Right lobe of liver (tissue), 6 donors: ENCODE results near the gene GPR18. TPM values are rescaled to one million over a fixed set of nuclear protein-coding genes. Genes with fewer than 3 reads are reported as not detected.

Source experiments
- ATAC-seq, 4 donors: fragments of 200-7000 bp; cut with Tn5 transposase; one replicate each; pipeline ENCODE4 v1.9.1; 2020; ENCODE audit warnings: mild to moderate bottlenecking in 4 of 4, moderate library complexity in 4 of 4
- DNase-seq, 3 donors: peaks; one replicate each; pipeline ENCODE4 v3.0.0-alpha.2; 2020
- H3K27ac ChIP-seq, 3 donors: fragments of 200-600 bp; one replicate each; pipeline ENCODE4 v1.8.0; 2022
- H3K27me3 ChIP-seq, 2 donors: fragments of 200-600 bp; one replicate each; pipeline ENCODE4 v1.8.0; 2022
- H3K36me3 ChIP-seq, 4 donors: fragments of 200-600 bp; sonication (generic) in 1 of 4; one replicate each; pipeline versions ENCODE4 v1.5.1 to v1.8.0; 2017 to 2022; ENCODE audit warnings: control low read depth in 1 of 4
- H3K4me1 ChIP-seq, 4 donors: fragments of 200-600 bp; sonication (generic) in 1 of 4; one replicate each; pipeline versions ENCODE4 v1.5.1 to v1.8.0; 2017 to 2022; ENCODE audit warnings: control low read depth in 1 of 4
- H3K4me3 ChIP-seq, 3 donors: fragments of 200-600 bp; one replicate each; pipeline ENCODE4 v1.8.0; 2022
- H3K9me3 ChIP-seq, 4 donors: fragments of 200-600 bp; sonication (generic) in 1 of 4; one replicate each; pipeline versions ENCODE4 v1.5.1 to v1.8.0; 2017 to 2022; ENCODE audit warnings: control low read depth in 1 of 4
- POLR2A ChIP-seq: fragments of 450-650 bp; IDR thresholded peaks from one replicate; pipeline ENCODE4 v1.6.1; 2017; ENCODE audit warnings: antibody characterized with exemption, mild to moderate bottlenecking
- WGBS: methylation state at CpG from one replicate; pipeline ENCODE4 v1.1.6; 2018; ENCODE audit warnings: low coverage, low lambda C conversion rate; ENCODE audit not compliant: insufficient coverage; ENCODE audit errors: missing lambda C conversion rate; 5-methylcytosine and 5-hydroxymethylcytosine counted together
- intact Hi-C, 2 donors: fragments of 100-400 bp; cut with DNase I; formaldehyde crosslinking; loops; one replicate each; pipeline versions ENCODE4 v1.11.2 to v1.14.1; 2022
- total RNA-seq, 6 experiments: library from RNA; depleted of rRNA in 2 of 6; stranded (reverse); fragments of >200 nt in 2 of 6; fragmentation: NEBNext Ultra II Directional in 3 of 6; extraction: Animal tissue kit (Norgen Biotek cat#: 25700) in 3 of 6; gene quantifications; one replicate each; pipeline versions ENCODE4 v1.1.0 to v1.2.4, GENCODE V29; 2016 to 2023
- TF ChIP-seq, protein P1 (sequence below), 4 donors: fragments of 200-600 bp in 3 of 4; fragments of 450-650 bp in 1 of 4; IDR thresholded peaks; one replicate each; pipeline versions ENCODE4 v1.5.1 to v1.8.0; 2016 to 2022; ENCODE audit warnings: antibody characterized with exemption in 4 of 4, mild to moderate bottlenecking in 2 of 4
- donor health status: DM: no; HTN: yes; CAD: no.
- donor health status: DM: no; HTN: no; CAD: no.
- donor health status: DM: no; HTN: no; CAD: no.
- donor health status: DM: no; HTN: yes; CAD: no.
- donor health status: DM: no; HTN: yes; CAD: no.

The GPR18 gene
- total RNA-seq, 6 experiments from 2014 or later = 0.13 to 0.17 TPM; not detected in 4

DNA sequence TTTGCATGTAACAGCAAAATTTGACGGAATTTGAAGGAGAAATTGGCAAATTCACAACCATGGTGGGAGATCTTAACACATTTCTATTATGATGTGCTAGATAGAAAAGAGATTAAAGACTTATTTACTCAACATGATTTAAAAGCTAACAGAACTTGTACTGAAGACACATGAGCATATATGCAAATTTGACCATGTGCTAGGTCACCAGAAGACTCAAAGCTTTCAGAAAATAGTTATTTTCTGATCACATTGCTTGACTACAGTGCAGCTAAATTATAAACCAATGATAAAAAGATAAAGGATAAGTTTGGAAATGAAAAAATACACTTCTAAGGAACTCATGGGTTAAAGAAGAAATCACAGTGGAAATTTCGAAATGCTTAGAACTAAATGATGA is 39.9 kb upstream of the GPR18 start:
- TF ChIP-seq, protein P1, sequence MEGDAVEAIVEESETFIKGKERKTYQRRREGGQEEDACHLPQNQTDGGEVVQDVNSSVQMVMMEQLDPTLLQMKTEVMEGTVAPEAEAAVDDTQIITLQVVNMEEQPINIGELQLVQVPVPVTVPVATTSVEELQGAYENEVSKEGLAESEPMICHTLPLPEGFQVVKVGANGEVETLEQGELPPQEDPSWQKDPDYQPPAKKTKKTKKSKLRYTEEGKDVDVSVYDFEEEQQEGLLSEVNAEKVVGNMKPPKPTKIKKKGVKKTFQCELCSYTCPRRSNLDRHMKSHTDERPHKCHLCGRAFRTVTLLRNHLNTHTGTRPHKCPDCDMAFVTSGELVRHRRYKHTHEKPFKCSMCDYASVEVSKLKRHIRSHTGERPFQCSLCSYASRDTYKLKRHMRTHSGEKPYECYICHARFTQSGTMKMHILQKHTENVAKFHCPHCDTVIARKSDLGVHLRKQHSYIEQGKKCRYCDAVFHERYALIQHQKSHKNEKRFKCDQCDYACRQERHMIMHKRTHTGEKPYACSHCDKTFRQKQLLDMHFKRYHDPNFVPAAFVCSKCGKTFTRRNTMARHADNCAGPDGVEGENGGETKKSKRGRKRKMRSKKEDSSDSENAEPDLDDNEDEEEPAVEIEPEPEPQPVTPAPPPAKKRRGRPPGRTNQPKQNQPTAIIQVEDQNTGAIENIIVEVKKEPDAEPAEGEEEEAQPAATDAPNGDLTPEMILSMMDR (IDR thresholded peaks at IDR 0.05) = no peak
- Histone ChIP-seq H3K4me1 (no peaks in the 10 kb centered on the region), H3K9me3 (no peaks in the 10 kb centered on the region), H3K4me3 (no peak overlapping the region), H3K36me3 (no peaks in the 10 kb centered on the region), H3K27me3 (no peaks in the 10 kb centered on the region), H3K27ac (no peak overlapping the region)
- WGBS = 68% methylated on average over 2 of the region's 2 CpGs
- intact Hi-C loops = no loop called here
- DNase-seq (no peak), ATAC-seq (no peak)

DNA sequence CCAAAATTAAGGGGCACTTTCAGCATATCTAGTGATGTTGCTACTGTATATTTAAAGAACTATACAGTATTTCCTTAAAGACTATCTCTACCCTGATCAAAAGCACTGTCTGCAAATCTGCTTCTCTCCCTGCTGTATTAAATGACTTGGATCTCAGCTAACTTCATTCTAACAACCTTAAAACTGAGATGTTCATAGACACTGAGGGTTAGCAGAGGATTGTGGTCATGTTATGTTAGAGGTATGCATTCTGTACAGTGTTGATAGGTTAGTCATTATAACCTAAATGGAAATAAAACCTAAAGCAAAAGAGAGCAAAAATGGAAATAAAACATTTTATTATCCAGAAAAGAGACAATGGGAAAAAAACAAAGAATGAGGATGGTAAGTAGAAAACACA is 39.2 kb upstream of the GPR18 start:
- TF ChIP-seq, protein P1 (IDR thresholded peaks at IDR 0.05) = no peak
- TF ChIP-seq POLR2A = no peak

DNA sequence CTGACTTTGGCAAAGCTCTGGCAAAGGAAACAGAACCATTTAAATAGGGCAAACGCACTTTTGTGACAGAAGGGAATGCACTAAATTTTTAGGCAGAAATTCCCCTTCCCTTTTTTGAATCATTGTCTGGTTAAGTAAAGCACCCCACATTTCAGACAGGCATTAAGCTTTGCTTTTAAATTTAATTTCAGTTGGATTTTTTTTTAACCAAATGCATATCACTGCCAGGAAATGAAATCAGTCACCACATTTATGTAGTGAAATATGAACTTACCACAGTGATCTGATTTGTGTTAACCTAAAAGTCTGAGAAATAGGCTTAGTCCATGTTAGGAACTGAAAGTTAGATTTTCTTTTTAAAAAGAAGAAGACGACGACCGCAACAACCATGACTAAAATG is 38.2 kb upstream of the GPR18 start:
- no peaks in the 10 kb centered on the region for H3K36me3 ChIP-seq
- WGBS = 59% methylated on average over 4 of the region's 4 CpGs
- DNase-seq (no peak), ATAC-seq (no peak)
- H3K9me3 ChIP-seq = no peaks in the 10 kb centered on the region
- intact Hi-C loops = no loop called here
- H3K4me1 ChIP-seq = no peaks in the 10 kb centered on the region
- TF ChIP-seq POLR2A = no peak
- TF ChIP-seq, protein P1 (IDR thresholded peaks at IDR 0.05) = no peak
- H3K27me3 ChIP-seq = no peaks in the 10 kb centered on the region
- no peak overlapping the region for H3K4me3 ChIP-seq
- no peak overlapping the region for H3K27ac ChIP-seq

More for the DNA sequence above, 39.2 kb upstream of the GPR18 start:
- H3K27me3 ChIP-seq = no peaks in the 10 kb centered on the region
- H3K27ac ChIP-seq = no peak overlapping the region
- ATAC-seq (no peak), DNase-seq (no peak)
- no peaks in the 10 kb centered on the region for H3K4me1 ChIP-seq
- H3K36me3 ChIP-seq = no peaks in the 10 kb centered on the region
- intact Hi-C loops = no loop called here
- H3K4me3 ChIP-seq = no peak overlapping the region
- H3K9me3 ChIP-seq = no peaks in the 10 kb centered on the region

DNA sequence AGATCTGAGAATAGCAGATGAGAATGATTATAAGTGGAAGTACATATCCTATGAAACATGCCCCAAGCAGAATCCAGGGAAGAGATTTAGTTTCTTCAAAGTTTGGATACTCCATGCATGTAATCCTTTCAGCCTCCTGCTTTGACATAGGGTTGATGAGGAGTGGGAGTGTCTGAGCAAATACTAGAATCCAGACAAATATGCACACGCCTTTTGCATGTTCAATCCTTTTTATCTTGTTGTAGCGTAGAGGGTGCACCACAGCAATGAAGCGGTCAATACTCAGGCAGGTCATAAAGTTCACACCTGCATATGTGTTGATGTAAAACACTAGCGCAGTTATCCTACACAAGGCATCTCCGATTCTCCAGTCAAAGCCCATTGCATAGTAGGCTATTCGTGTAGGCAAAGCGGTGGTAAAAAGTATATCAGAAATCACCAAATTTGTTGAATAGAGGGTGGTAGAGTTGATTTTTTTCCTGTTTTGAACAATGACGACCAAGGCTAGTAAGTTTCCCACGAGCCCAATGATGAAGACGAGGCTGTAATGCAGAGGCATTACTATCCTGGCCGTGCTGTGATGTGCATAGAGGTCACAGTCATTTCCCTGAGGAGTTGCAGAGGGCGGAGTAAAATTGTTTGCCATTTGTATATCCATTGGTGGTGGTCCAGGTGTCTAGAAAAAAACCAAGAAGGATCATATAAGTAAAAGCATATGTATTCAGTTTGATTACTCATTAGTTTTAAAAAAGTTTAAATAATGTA is 37.5 kb upstream of the GPR18 start:
- intact Hi-C loops = no loop called here
- Histone ChIP-seq H3K27me3 (no peaks in the 10 kb centered on the region), H3K4me3 (no peak overlapping the region), H3K36me3 (peaks cover 0 to 2% (median 0%) of the 10 kb centered on the region in 4 donors), H3K4me1 (no peaks in the 10 kb centered on the region), H3K9me3 (no peaks in the 10 kb centered on the region), H3K27ac (no peak overlapping the region)
- no peak for TF ChIP-seq POLR2A
- TF ChIP-seq, protein P1 (IDR thresholded peaks at IDR 0.05) = no peak
- ATAC-seq (no peak), DNase-seq (no peak)
- 87% methylated on average over 7 of the region's 12 CpGs for WGBS
